AG09319 (cell line): ENCODE measurements around the gene SLC35C1.

Experiments
- DNase-seq: peaks from one replicate; pipeline ENCODE4 v3.0.0-alpha.2; 2010; ENCODE audit warnings: low read depth; ENCODE audit errors: extremely low read depth
- TF ChIP-seq, protein P1 (sequence below): IDR thresholded peaks from 2 replicates; pipeline ENCODE4 v1.5.1; 2011; ENCODE audit warnings: low read depth, mild to moderate bottlenecking, inconsistent platforms, low read length, moderate library complexity

SLC35C1 gene

DNA sequence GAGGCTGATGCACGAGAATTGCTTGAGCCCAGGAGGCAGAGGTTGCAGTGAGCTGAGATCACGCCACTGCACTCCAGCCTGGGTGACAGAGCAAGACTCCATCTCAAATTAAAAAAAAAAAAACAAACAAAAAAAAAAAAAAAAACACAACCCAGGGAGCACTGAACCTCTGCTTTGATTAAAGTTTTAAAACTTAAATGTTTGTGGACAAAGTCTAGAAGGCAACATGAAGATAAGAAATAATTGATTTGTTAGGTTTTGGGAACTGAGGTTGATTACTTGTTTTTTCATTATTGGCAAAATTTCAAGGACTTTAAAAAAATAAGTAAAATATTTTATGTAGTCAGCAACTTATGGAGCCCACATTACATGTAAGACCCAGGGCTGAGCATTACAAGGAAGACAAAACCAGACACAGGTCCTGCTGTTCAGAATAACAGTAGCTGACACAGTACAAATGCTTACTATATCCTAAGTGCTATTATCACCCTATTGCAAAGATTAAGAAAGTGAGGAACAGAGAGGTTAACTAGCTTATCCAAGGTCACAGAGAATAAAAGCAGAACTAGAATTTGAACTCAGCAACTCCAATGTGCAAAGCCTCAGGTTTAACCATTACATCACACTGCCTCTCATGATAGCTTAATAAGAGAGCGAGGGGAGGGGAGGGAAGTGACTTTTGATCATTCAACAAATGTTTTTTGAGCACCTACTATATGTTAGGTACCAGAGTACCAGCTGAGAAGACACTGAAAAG lies 40.1 kb downstream of the SLC35C1 start:
- DNase-seq = no peak

DNA sequence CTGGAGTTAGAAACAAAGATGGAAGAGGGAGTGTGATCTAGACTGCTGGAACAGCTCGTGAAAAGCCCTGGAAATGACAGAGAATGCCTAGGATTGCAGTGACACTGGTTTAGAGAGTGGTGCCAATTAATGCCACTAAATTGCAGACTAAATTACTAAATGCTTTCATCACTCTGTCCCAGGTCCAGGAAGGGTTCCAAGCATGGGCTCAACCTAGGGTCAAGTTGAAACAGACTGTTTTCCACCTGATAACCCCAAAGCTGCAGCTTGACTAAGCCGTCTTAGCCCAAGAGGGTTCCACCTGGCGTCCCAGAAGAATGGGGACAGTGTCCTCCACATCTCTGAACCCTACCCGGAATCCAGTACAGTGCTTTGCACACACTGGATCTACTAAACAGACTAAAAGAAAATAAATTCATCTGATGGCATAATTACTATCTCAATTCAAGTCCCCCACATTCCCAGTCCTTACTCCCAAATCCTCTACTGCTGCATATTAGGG lies 41.3 kb downstream of the SLC35C1 start:
- DNase-seq = no peak
- TF ChIP-seq, protein P1, sequence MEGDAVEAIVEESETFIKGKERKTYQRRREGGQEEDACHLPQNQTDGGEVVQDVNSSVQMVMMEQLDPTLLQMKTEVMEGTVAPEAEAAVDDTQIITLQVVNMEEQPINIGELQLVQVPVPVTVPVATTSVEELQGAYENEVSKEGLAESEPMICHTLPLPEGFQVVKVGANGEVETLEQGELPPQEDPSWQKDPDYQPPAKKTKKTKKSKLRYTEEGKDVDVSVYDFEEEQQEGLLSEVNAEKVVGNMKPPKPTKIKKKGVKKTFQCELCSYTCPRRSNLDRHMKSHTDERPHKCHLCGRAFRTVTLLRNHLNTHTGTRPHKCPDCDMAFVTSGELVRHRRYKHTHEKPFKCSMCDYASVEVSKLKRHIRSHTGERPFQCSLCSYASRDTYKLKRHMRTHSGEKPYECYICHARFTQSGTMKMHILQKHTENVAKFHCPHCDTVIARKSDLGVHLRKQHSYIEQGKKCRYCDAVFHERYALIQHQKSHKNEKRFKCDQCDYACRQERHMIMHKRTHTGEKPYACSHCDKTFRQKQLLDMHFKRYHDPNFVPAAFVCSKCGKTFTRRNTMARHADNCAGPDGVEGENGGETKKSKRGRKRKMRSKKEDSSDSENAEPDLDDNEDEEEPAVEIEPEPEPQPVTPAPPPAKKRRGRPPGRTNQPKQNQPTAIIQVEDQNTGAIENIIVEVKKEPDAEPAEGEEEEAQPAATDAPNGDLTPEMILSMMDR = no peak

More for the DNA sequence above, 40.1 kb downstream of the SLC35C1 start:
- TF ChIP-seq, protein P1 = no peak

DNA sequence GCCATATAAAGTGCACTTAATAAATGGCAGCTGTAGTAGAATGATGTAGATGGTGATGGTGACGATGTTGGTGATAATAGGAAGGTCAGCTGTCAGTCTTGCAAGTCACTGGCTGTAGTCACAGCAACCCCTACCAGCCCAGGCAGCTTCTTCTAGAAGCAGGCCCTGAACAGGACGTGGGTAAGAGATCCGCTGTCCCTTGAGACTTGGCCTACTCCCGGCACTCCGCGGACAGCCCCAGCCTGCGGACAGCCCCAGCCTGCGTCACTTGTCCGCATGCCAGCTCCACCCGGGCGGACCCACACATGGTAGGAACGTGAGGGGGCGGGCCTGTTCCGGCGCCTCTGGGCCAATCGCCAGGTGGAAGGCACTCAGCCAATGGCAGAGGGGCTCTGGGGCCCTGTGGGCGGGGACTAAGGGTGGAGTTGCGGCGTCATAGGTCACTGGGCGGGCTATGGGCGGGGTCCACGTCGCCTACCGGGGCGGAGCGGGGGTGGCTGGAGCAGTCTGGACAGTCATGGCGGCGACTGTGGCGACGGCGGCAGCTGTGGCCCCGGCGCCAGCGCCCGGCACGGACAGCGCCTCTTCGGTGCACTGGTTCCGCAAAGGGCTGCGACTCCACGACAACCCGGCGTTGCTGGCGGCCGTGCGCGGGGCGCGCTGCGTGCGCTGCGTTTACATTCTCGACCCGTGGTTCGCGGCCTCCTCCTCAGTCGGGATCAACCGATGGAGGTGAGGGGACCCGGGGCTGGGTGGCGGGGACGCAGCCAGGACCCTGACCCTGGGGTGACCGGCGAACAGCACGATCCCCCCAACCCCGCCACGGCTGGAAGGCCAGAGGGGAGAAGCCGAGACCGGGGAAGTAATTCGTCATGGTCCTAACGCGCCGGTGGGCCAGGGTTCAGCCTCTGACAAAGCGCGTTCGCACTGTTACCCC lies 42.3 kb downstream of the SLC35C1 start, which contains the start of gene CRY2:
CRY2 (plus strand) TSS at position 502 of the 937 bp plus-strand sequence; CDS start at position 518, 16 bp downstream.
- TF ChIP-seq, protein P1 = no peak
- peak; percentile 98 for DNase-seq

DNA sequence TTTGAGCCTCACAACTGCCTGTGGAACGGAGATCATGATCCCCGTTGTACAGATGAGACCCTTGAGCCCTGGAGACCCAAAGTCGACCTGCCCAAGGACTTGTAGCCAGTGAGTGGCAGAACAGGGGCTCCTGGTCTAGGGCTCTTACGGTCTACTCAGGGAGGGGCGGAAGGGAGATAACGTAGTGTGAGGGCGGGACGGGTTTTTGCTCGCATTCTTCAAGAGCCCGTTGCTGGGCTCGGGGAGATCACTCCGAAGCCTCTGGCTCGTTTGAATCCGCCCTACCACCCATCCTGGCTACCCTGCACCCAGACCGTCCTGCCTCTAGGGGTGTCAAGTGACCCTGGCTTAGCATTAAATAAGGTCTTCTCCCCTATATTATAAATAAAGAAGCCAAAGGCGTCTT lies 43.0 kb downstream of the SLC35C1 start:
- no peak for DNase-seq

DNA sequence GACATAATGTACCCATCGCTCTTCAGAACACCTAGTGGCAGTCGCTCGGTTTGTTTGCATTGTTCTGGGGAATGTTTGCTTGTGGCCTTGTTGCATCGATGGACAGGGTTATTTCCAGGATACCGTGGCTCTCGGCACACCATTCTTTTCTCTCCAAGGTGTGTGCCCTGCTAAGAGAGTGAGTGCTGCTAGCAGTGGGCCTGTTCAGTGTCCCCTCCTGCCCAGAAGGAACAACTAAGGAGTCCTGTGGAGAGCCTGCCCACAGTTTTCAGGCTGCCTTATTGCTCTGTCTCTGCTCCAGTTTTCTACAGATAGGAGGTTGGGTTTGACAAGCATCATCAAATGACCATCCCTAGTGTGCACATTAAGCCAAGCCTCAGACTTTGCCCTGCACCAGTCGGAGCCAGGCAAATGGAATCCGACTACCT lies 43.7 kb downstream of the SLC35C1 start:
- no peak for DNase-seq
- TF ChIP-seq, protein P1 = no peak

More for the DNA sequence above, 43.0 kb downstream of the SLC35C1 start:
- TF ChIP-seq, protein P1 = peak; percentile 18; the same call in 1 of the 2 replicates

DNA sequence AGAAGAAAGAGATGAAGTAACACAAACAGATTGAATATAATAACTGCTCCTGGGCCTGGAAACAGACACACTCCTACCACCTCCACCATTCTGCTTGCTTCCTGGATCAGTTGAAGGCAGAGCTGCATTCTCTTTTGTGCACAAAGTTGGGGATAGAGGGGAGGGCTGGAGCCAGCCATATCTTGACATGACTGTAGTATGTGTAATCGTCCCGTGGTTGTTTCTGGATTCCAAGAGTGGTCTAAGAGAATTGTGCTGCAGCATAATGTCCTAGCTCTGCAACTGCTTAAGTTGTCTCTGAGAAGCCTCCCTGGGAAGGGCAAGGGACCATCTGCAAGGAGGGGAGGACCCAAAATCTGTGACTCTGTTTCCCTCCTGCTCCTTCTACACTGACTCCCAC lies 45.5 kb downstream of the SLC35C1 start:
- TF ChIP-seq, protein P1 = no peak
- no peak for DNase-seq
